Inflammatory macrophage treated with lipopolysaccharide for 4 hours (primary cell): Measurements from ENCODE around the gene TNFRSF19.
"Not testable (repeated sequence)": the region's sequence is repeated elsewhere in the genome, so short reads cannot be mapped to it uniquely, and the experiment has no call there.

Experiments
- DNase-seq: peaks from one replicate; pipeline ENCODE4 v3.0.0-alpha.2; 2020

Gene TNFRSF19

GRCh38 chr13:23571431-23571830, 1.2 kb downstream of the TNFRSF19 start:
- DNase-seq, result no peak

GRCh38 chr13:23572836-23573235, 2.6 kb downstream of the TNFRSF19 start:
- DNase-seq, result no peak

GRCh38 chr13:23574421-23575145, 4.4 kb downstream of the TNFRSF19 start:
- DNase-seq, result no peak

GRCh38 chr13:23575632-23576031, 5.4 kb downstream of the TNFRSF19 start:
- DNase-seq, result no peak

- peak; percentile 66 for DNase-seq
These were observed 8.3 kb downstream of the TNFRSF19 start for GRCh38 chr13:23578411-23579071.

- peak; percentile 84 for DNase-seq
These were observed 9.1 kb downstream of the TNFRSF19 start for GRCh38 chr13:23579072-23579895.

- no peak for DNase-seq
These were observed 9.9 kb downstream of the TNFRSF19 start for GRCh38 chr13:23579896-23580683.

- DNase-seq, result peak; percentile 2
These were observed 10.5 kb downstream of the TNFRSF19 start for GRCh38 chr13:23580684-23581060.

GRCh38 chr13:23583491-23583890, 13.3 kb downstream of the TNFRSF19 start:
- no peak for DNase-seq

- no peak for DNase-seq
These were observed 14.1 kb downstream of the TNFRSF19 start for GRCh38 chr13:23584275-23584674.

- DNase-seq, result no peak
These were observed 16.1 kb downstream of the TNFRSF19 start for GRCh38 chr13:23586336-23586735.

- DNase-seq, result no peak
These were observed 18.5 kb downstream of the TNFRSF19 start for GRCh38 chr13:23588666-23589065.

- no peak for DNase-seq
These were observed 22.4 kb downstream of the TNFRSF19 start for GRCh38 chr13:23592596-23592995.

GRCh38 chr13:23593148-23593547, 22.9 kb downstream of the TNFRSF19 start:
- DNase-seq, result no peak

- DNase-seq, result not testable (repeated sequence)
These were observed 24.1 kb downstream of the TNFRSF19 start for GRCh38 chr13:23594290-23594689.

- DNase-seq, result no peak
These were observed 28.2 kb downstream of the TNFRSF19 start for GRCh38 chr13:23598369-23598768.

- DNase-seq, result no peak
These were observed 29.1 kb downstream of the TNFRSF19 start for GRCh38 chr13:23599083-23599925.

- no peak for DNase-seq
These were observed 29.9 kb downstream of the TNFRSF19 start for GRCh38 chr13:23600100-23600499.

GRCh38 chr13:23600534-23600933, 30.3 kb downstream of the TNFRSF19 start:
- DNase-seq, result no peak

GRCh38 chr13:23605831-23606230, 35.6 kb downstream of the TNFRSF19 start:
- no peak for DNase-seq

- no peak for DNase-seq
These were observed 37.9 kb downstream of the TNFRSF19 start for GRCh38 chr13:23608138-23608537.
